Skeletal muscle tissue (tissue), 4 donors: ENCODE data around the gene NDFIP2. TPM values are rescaled to one million over a fixed set of nuclear protein-coding genes. Genes with fewer than 3 reads are reported as not detected.

Source experiments
- H3K27ac ChIP-seq: one replicate; pipeline ENCODE4 v1.7.0; 2013; ENCODE audit warnings: mild to moderate bottlenecking, low read depth, low read length, inconsistent platforms
- H3K27me3 ChIP-seq, 3 donors: one replicate each; pipeline ENCODE4 v1.7.0; 2013; ENCODE audit warnings: low read length in 3 of 3; ENCODE audit not compliant: control insufficient read depth in 3 of 3, insufficient read depth in 3 of 3
- H3K36me3 ChIP-seq, 3 donors: one replicate each; pipeline ENCODE4 v1.7.0; 2013; ENCODE audit warnings: low read length in 3 of 3; ENCODE audit not compliant: control insufficient read depth in 3 of 3, insufficient read depth in 3 of 3
- H3K4me1 ChIP-seq, 3 donors: one replicate each; pipeline ENCODE4 v1.7.0; 2013; ENCODE audit warnings: low read length in 3 of 3, mild to moderate bottlenecking in 3 of 3; ENCODE audit not compliant: control insufficient read depth in 3 of 3, insufficient read depth in 3 of 3
- H3K4me3 ChIP-seq, 3 donors: one replicate each; pipeline ENCODE4 v1.7.0; 2013; ENCODE audit warnings: low read length in 3 of 3
- H3K9ac ChIP-seq, 3 donors: one replicate each; pipeline ENCODE4 v1.7.0; 2013; ENCODE audit warnings: low read length in 3 of 3, mild to moderate bottlenecking in 3 of 3, moderate library complexity in 2 of 3, low read depth in 1 of 3
- H3K9me3 ChIP-seq, 3 donors: one replicate each; pipeline ENCODE4 v1.7.0; 2013; ENCODE audit warnings: low read length in 3 of 3; ENCODE audit not compliant: control insufficient read depth in 3 of 3
- total RNA-seq: library from RNA; depleted of rRNA; stranded (reverse); fragments of >200 nt; gene quantifications from one replicate; pipeline ENCODE4 v1.2.3, GENCODE V29; 2014
- donor health status: Osteomylitis.

The NDFIP2 gene
- total RNA-seq, 1 donor from 2014 or later: 24.0 TPM

- H3K4me3 ChIP-seq: no peak overlapping the region
- no peaks in the 10 kb centered on the region for H3K36me3 ChIP-seq
- H3K27ac ChIP-seq: no peak overlapping the region
- H3K27me3 ChIP-seq: no peaks in the 10 kb centered on the region
- H3K9ac ChIP-seq: no peak overlapping the region
- no peaks in the 10 kb centered on the region for H3K9me3 ChIP-seq
- peaks cover 3 to 5% (median 3%) of the 10 kb centered on the region in 3 donors for H3K4me1 ChIP-seq
Measured at GRCh38 chr13:79475569-79475968, 5.4 kb upstream of the NDFIP2 start.

- Histone ChIP-seq H3K27me3 (no peaks in the 10 kb centered on the region), H3K36me3 (no peaks in the 10 kb centered on the region), H3K4me1 (peaks cover 7 to 8% (median 8%) of the 10 kb centered on the region in 3 donors), H3K27ac (no peak overlapping the region), H3K9me3 (no peaks in the 10 kb centered on the region), H3K4me3 (no peak overlapping the region), H3K9ac (no peak overlapping the region)
Measured at GRCh38 chr13:79477968-79478367, 3.0 kb upstream of the NDFIP2 start.

- Histone ChIP-seq H3K27ac (no peak overlapping the region), H3K4me1 (peaks cover 7 to 9% (median 8%) of the 10 kb centered on the region in 3 donors), H3K4me3 (no peak overlapping the region), H3K27me3 (no peaks in the 10 kb centered on the region), H3K9ac (no peak overlapping the region), H3K36me3 (no peaks in the 10 kb centered on the region), H3K9me3 (no peaks in the 10 kb centered on the region)
Measured at GRCh38 chr13:79479882-79480281, 1.1 kb upstream of the NDFIP2 start.

GRCh38 chr13:79481685-79482052 lies 714 bp downstream of the NDFIP2 start:
- Histone ChIP-seq H3K27ac (peak overlapping the region; percentile 15), H3K27me3 (no peaks in the 10 kb centered on the region), H3K4me1 (peaks cover 8 to 15% (median 14%) of the 10 kb centered on the region in 3 donors), H3K36me3 (no peaks in the 10 kb centered on the region), H3K4me3 (peak overlapping the region; percentile 85 to 94 (median 90)), H3K9ac (peak overlapping the region; percentile 88 to 94 (median 90)), H3K9me3 (no peaks in the 10 kb centered on the region)

- Histone ChIP-seq H3K27ac (no peak overlapping the region), H3K27me3 (no peaks in the 10 kb centered on the region), H3K9ac (peak overlapping the region in 2 of 3 donors; percentile 88 to 90), H3K4me3 (peak overlapping the region; percentile 22 to 94 (median 90)), H3K9me3 (no peaks in the 10 kb centered on the region), H3K4me1 (peaks cover 8 to 15% (median 14%) of the 10 kb centered on the region in 3 donors), H3K36me3 (no peaks in the 10 kb centered on the region)
Measured at GRCh38 chr13:79482281-79482970, 1.5 kb downstream of the NDFIP2 start.

GRCh38 chr13:79483086-79483706 lies 2.2 kb downstream of the NDFIP2 start:
- Histone ChIP-seq H3K27ac (no peak overlapping the region), H3K4me3 (no peak overlapping the region), H3K36me3 (no peaks in the 10 kb centered on the region), H3K4me1 (peaks cover 8 to 11% (median 11%) of the 10 kb centered on the region in 3 donors), H3K9ac (no peak overlapping the region), H3K27me3 (no peaks in the 10 kb centered on the region), H3K9me3 (no peaks in the 10 kb centered on the region)

- H3K27ac ChIP-seq: no peak overlapping the region
- H3K36me3 ChIP-seq: no peaks in the 10 kb centered on the region
- no peaks in the 10 kb centered on the region for H3K27me3 ChIP-seq
- H3K9ac ChIP-seq: peak overlapping the region in 1 of 3 donors; percentile 17
- H3K4me3 ChIP-seq: no peak overlapping the region
- H3K4me1 ChIP-seq: peaks cover 5 to 11% (median 9%) of the 10 kb centered on the region in 3 donors
- no peaks in the 10 kb centered on the region for H3K9me3 ChIP-seq
Measured at GRCh38 chr13:79485014-79485811, 4.3 kb downstream of the NDFIP2 start.

- Histone ChIP-seq H3K9ac (no peak overlapping the region), H3K36me3 (no peaks in the 10 kb centered on the region), H3K9me3 (no peaks in the 10 kb centered on the region), H3K4me1 (peaks cover 5 to 11% (median 9%) of the 10 kb centered on the region in 3 donors), H3K4me3 (no peak overlapping the region), H3K27ac (no peak overlapping the region), H3K27me3 (no peaks in the 10 kb centered on the region)
Measured at GRCh38 chr13:79486433-79487188, 5.7 kb downstream of the NDFIP2 start.

- H3K36me3 ChIP-seq: no peaks in the 10 kb centered on the region
- peaks cover 2 to 8% (median 6%) of the 10 kb centered on the region in 3 donors for H3K4me1 ChIP-seq
- H3K27ac ChIP-seq: no peak overlapping the region
- H3K4me3 ChIP-seq: no peak overlapping the region
- no peaks in the 10 kb centered on the region for H3K27me3 ChIP-seq
- H3K9me3 ChIP-seq: no peaks in the 10 kb centered on the region
- no peak overlapping the region for H3K9ac ChIP-seq
Measured at GRCh38 chr13:79490326-79490725, 9.4 kb downstream of the NDFIP2 start.
